A549 (cell line): ENCODE measurements around the gene EEFSEC. TPM values are rescaled to one million over a fixed set of nuclear protein-coding genes. Genes with fewer than 3 reads are reported as not detected.

Source experiments
- ATAC-seq, 2 experiments: fragments of 200-7000 bp in 1 of 2; fragments of >200 bp in 1 of 2; cut with Nextera tagmentation in 1 of 2; cut with Tn5 transposase in 1 of 2; 3 replicates each; pipeline versions ENCODE4 v1.8.0 to v1.9.1; 2018 to 2020; ENCODE audit warnings: mild to moderate bottlenecking in 1 of 2, moderate library complexity in 1 of 2
- CTCF ChIA-PET: fragments of 300-600 bp; sonication (Branson Sonifier 250); formaldehyde crosslinking; extraction: SDS; loops from one replicate; lab custom pipeline; 2021; ENCODE audit warnings: antibody characterized with exemption, inconsistent platforms; lab: Yijun Ruan, JAX
- POLR2A ChIA-PET: fragments of 350-600 bp; formaldehyde crosslinking; extraction: SDS; loops from one replicate; lab custom pipeline; 2021; ENCODE audit warnings: antibody characterized with exemption, inconsistent platforms; lab: Yijun Ruan, JAX
- DNase-seq, 2 experiments: peaks; one replicate each; pipeline versions ENCODE4 v3.0.0 to v3.0.0-alpha.2; 2011 to 2016; ENCODE audit warnings: low read depth in 1 of 2, low spot score in 1 of 2
- FAIRE-seq: peaks from 2 replicates; lab custom pipeline; 2011; peaks lifted over from hg19 to GRCh38; lab: Jason Lieb, UNC
- H3K27ac ChIP-seq, 2 experiments: fragments of >200 bp; sonication (Bioruptor Twin); formaldehyde crosslinking; 3 replicates each; pipeline ENCODE4 v1.5.1; 2016 to 2017
- H3K4me1 ChIP-seq: fragments of >200 bp; sonication (Bioruptor Twin); formaldehyde crosslinking; 3 replicates; pipeline ENCODE4 v1.6.1; 2016
- H3K4me2 ChIP-seq: fragments of >200 bp; sonication (Bioruptor Twin); formaldehyde crosslinking; 3 replicates; pipeline ENCODE4 v1.6.1; 2016
- H3K4me3 ChIP-seq: fragments of >200 bp; sonication (Bioruptor Twin); formaldehyde crosslinking; 3 replicates; pipeline ENCODE4 v1.5.1; 2016
- H3K9me3 ChIP-seq: fragments of >200 bp; sonication (Bioruptor Twin); formaldehyde crosslinking; 3 replicates; pipeline ENCODE4 v1.6.1; 2016
- CEBPB ChIP-seq, 2 experiments: fragments of >200 bp in 1 of 2; sonication (Bioruptor Twin) in 1 of 2; formaldehyde crosslinking in 1 of 2; IDR thresholded peaks; 2 replicates each; pipeline ENCODE4 v1.6.1; 2012 to 2016
- ESRRA ChIP-seq: fragments of 150-350 bp; IDR thresholded peaks from 2 replicates; pipeline ENCODE4 v1.6.1; 2014; ENCODE audit warnings: mild to moderate bottlenecking, low read length, borderline replicate concordance
- FOSL2 ChIP-seq, 2 experiments: fragments of 450-650 bp in 1 of 2; fragments of >200 bp in 1 of 2; sonication (Bioruptor Twin) in 1 of 2; formaldehyde crosslinking; IDR thresholded peaks; 2 replicates each; pipeline versions ENCODE4 v1.5.0 to v1.6.1; 2016 to 2020; ENCODE audit warnings: mild to moderate bottlenecking in 1 of 2, moderate library complexity in 1 of 2
- GATA3 ChIP-seq: IDR thresholded peaks from 2 replicates; pipeline ENCODE4 v1.6.1; 2012; ENCODE audit warnings: borderline replicate concordance
- HOXB5 ChIP-seq: fragments of 250-450 bp; sonication (Bioruptor Pico); IDR thresholded peaks from 2 replicates; pipeline ENCODE4 v1.5.0; 2020; ENCODE audit warnings: mild to moderate bottlenecking, moderate library complexity
- JUNB ChIP-seq: fragments of >200 bp; sonication (Bioruptor Twin); formaldehyde crosslinking; IDR thresholded peaks from 2 replicates; pipeline ENCODE4 v1.6.1; 2016
- KDM5A ChIP-seq: fragments of 200-600 bp; sonication (generic); IDR thresholded peaks from 2 replicates; pipeline ENCODE4 v1.6.1; 2016; ENCODE audit warnings: antibody characterized with exemption, mild to moderate bottlenecking
- MYC ChIP-seq: IDR thresholded peaks from 2 replicates; pipeline ENCODE4 v1.6.1; 2012; ENCODE audit warnings: mild to moderate bottlenecking, inconsistent platforms, low read length, improper control_type of control experiment, borderline replicate concordance
- PHF8 ChIP-seq: fragments of 200-600 bp; sonication (generic); IDR thresholded peaks from 2 replicates; pipeline ENCODE4 v1.6.1; 2016; ENCODE audit warnings: low read depth, mild to moderate bottlenecking, antibody characterized with exemption, moderate library complexity, borderline replicate concordance
- POLR2AphosphoS2 ChIP-seq: conservative IDR thresholded peaks from 2 replicates; pipeline ENCODE4 v1.6.1; 2012; ENCODE audit warnings: low read length, improper control_type of control experiment, inconsistent platforms
- RARB ChIP-seq: fragments of 250-450 bp; sonication (Bioruptor Pico); IDR thresholded peaks from 2 replicates; pipeline ENCODE4 v1.8.0; 2021; ENCODE audit warnings: mild to moderate bottlenecking, moderate library complexity
- RFX5 ChIP-seq: fragments of 450-650 bp; IDR thresholded peaks from 2 replicates; pipeline ENCODE4 v1.7.1; 2014; ENCODE audit warnings: antibody characterized with exemption, mild to moderate bottlenecking, moderate library complexity
- ZNF302 ChIP-seq: fragments of 250-450 bp; sonication (Bioruptor Pico); IDR thresholded peaks from 2 replicates; pipeline ENCODE4 v1.9.0; 2021; ENCODE audit warnings: inconsistent platforms, mild to moderate bottlenecking, moderate library complexity
- WGBS: methylation state at CpG from one replicate; pipeline ENCODE4 v1.1.6; 2017; ENCODE audit errors: missing lambda C conversion rate; 5-methylcytosine and 5-hydroxymethylcytosine counted together
- polyA plus RNA-seq, 4 experiments: library from polyadenylated mRNA; depleted of rRNA in 3 of 4; stranded (reverse); fragments of >200 nt; fragmentation: RNase III in 1 of 4; extraction: RNeasy Plus Mini Kit Qiagen cat#74134 plus additional on column Dnase treatment in 1 of 4; gene quantifications; 2 replicates in 3 of 4; 3 replicates in 1 of 4; pipeline ENCODE4 v1.2.3, GENCODE V29; 2011 to 2017
- TF ChIP-seq, protein P1 (sequence below): fragments of 250-450 bp; sonication (Bioruptor Pico); IDR thresholded peaks from 2 replicates; pipeline ENCODE4 v1.5.0; 2021; ENCODE audit warnings: mild to moderate bottlenecking, moderate library complexity, borderline replicate concordance
- TF ChIP-seq, protein P2 (sequence below): fragments of 450-650 bp; IDR thresholded peaks from 2 replicates; pipeline ENCODE4 v1.6.1; 2014; ENCODE audit warnings: antibody characterized with exemption
- TF ChIP-seq, protein P3 (sequence below): fragments of >200 bp; sonication (Bioruptor Twin); formaldehyde crosslinking; IDR thresholded peaks from 3 replicates; pipeline ENCODE4 v1.6.1; 2016

The EEFSEC gene
- polyA plus RNA-seq, 2 of the 4 experiments (the other 2 are of a cell fraction), result 6.9 to 7.3 TPM

DNA sequence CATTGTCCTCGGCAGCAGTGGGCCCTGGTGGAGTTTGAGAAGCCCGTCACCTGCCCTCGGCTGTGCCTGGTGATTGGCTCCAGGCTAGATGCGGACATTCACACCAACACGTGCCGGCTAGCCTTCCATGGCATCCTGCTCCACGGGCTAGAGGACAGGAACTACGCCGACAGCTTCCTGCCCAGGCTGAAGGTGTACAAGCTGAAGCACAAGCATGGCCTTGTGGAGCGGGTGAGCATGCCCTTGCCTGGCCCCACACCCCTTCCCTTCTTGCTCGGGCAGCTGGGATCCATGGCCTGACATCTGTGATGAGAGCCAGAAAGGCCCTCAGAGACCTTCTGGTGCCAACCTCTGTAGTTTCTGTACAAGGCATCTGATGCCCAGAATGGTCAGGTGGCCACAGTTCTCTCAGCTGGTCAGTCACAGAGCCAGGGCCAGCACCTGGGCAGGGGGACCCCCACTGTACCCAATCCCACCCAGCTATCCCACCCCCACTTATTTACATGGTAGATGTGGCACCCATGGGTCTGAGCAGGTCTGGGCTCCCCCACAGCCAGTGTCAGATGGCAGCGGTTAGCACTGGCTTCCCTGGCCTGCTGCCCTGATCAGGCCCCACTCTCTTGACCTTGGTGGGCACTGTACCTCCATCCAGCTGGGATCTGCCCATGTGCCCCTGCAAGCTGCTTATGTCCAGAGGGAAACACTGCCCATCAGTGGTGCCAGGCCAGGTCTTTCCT, 188.5 kb downstream of the EEFSEC start:
- ATAC-seq (no peak), FAIRE-seq (no peak), DNase-seq (no peak)
- Histone ChIP-seq H3K4me3 (no peak overlapping the region), H3K27ac (no peak overlapping the region), H3K4me2 (no peak overlapping the region), H3K4me1 (peaks cover 12% of the 10 kb centered on the region), H3K9me3 (no peaks in the 10 kb centered on the region)
- 100% methylated on average over 1 of the region's 12 CpGs for WGBS
- CTCF ChIA-PET, result no interaction called here
- TF ChIP-seq POLR2AphosphoS2, result no peak
- no peak for TF ChIP-seq RARB (CRISPR knock-in tag)
- TF ChIP-seq RFX5, result no peak
- TF ChIP-seq, protein P1, sequence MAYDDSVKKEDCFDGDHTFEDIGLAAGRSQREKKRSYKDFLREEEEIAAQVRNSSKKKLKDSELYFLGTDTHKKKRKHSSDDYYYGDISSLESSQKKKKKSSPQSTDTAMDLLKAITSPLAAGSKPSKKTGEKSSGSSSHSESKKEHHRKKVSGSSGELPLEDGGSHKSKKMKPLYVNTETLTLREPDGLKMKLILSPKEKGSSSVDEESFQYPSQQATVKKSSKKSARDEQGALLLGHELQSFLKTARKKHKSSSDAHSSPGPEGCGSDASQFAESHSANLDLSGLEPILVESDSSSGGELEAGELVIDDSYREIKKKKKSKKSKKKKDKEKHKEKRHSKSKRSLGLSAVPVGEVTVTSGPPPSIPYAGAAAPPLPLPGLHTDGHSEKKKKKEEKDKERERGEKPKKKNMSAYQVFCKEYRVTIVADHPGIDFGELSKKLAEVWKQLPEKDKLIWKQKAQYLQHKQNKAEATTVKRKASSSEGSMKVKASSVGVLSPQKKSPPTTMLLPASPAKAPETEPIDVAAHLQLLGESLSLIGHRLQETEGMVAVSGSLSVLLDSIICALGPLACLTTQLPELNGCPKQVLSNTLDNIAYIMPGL (CRISPR knock-in tag), result no peak
- TF ChIP-seq PHF8, result no peak
- TF ChIP-seq HOXB5 (CRISPR knock-in tag), result no peak
- TF ChIP-seq, protein P2, sequence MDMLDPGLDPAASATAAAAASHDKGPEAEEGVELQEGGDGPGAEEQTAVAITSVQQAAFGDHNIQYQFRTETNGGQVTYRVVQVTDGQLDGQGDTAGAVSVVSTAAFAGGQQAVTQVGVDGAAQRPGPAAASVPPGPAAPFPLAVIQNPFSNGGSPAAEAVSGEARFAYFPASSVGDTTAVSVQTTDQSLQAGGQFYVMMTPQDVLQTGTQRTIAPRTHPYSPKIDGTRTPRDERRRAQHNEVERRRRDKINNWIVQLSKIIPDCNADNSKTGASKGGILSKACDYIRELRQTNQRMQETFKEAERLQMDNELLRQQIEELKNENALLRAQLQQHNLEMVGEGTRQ, result no peak
- TF ChIP-seq, protein P3, sequence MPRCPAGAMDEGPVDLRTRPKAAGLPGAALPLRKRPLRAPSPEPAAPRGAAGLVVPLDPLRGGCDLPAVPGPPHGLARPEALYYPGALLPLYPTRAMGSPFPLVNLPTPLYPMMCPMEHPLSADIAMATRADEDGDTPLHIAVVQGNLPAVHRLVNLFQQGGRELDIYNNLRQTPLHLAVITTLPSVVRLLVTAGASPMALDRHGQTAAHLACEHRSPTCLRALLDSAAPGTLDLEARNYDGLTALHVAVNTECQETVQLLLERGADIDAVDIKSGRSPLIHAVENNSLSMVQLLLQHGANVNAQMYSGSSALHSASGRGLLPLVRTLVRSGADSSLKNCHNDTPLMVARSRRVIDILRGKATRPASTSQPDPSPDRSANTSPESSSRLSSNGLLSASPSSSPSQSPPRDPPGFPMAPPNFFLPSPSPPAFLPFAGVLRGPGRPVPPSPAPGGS, result no peak
- POLR2A ChIA-PET, result no interaction called here

DNA sequence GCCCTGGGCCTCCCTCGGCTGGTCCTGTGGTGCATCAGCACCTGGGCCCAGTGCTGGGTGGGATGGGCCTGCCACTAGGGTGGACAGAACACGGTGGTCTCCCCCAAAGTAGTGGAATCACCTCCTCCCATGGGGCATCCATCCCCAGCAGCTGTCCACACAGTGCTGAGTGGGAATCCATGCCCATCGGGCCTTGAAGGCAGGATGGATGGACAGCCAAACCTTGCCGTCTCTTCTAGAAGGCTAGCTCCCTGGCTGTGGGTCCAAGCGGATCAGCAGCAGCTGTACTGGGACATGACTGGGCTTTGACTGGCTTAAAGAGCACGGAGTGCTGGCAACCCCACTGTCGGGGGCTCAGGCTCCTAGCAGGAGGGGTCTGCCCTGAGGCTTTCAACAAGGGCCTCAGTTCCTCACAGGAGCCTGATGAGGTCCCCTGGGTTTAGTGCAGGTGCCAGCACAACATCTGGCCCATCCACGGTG, 189.5 kb downstream of the EEFSEC start:
- ATAC-seq, result no peak
- no peaks in the 10 kb centered on the region for H3K9me3 ChIP-seq
- POLR2A ChIA-PET, result no interaction called here
- H3K4me1 ChIP-seq, result peaks cover 12% of the 10 kb centered on the region
- no peak overlapping the region; the same call in 2 of the 3 replicates for H3K4me2 ChIP-seq
- H3K4me3 ChIP-seq, result no peak overlapping the region
- no peak for DNase-seq
- WGBS, result 88% methylated on average over 8 of the region's 8 CpGs
- TF ChIP-seq CEBPB (IDR thresholded peaks at IDR 0.05) (no peak), KDM5A (no peak)
- no peak for FAIRE-seq
- H3K27ac ChIP-seq, result peak overlapping the region in 1 of 2 experiments; percentile 75; a peak in 2 of 6 replicates
- CTCF ChIA-PET, result no interaction called here

DNA sequence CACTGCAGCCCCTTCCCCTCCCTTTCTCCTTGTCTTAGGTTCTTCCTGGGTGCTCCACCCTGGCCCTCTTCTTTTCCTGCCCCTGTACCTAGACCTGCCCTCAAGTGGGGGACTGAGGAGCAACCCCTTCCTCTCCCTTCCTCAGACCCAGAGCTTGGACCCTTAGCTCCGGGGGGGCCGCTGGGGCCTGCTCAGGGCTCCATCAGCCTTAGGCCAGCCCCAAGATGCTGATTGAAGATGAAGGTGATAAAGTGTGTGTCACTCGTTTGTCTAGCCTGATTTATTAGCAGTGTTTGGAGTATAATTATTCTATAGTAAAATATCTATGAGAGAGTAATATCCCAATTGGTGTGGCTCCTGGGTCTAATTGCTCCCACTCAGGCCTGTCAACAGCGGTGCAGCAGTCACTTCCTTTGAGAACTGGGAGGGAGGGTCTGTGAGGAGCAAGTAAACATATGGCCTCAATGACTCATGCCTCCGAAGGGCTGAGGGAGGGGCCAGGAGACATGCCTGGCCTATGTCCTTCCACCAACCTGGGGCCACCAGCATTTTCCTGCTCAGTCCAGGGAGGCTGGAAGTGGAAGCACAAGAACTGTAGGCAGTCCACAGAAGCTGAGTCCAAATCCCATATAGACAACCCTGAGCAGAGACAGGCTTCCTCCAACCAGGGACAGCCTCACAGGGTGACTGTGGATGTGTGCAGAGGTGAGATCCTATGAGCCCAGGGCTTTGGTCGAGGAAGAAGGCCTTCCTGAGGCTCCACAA, 190.2 kb downstream of the EEFSEC start:
- no peaks in the 10 kb centered on the region for H3K9me3 ChIP-seq
- no peak overlapping the region for H3K4me3 ChIP-seq
- peaks cover 12% of the 10 kb centered on the region for H3K4me1 ChIP-seq
- H3K27ac ChIP-seq, result peak overlapping the region; percentile 11 to 75; a peak in 4 of 6 replicates
- 41% methylated on average over 5 of the region's 6 CpGs for WGBS
- TF ChIP-seq FOSL2 (IDR thresholded peaks at IDR 0.05) (no peak), FOSL2 (CRISPR knock-in tag; IDR thresholded peaks at IDR 0.05) (peak; percentile 35; the same call in 1 of the 2 replicates), ESRRA (no peak), GATA3 (no peak), MYC (no peak), ZNF302 (CRISPR knock-in tag) (no peak), JUNB (no peak)
- CTCF ChIA-PET, result no interaction called here
- ATAC-seq (peak in 1 of 2 experiments; percentile 83; a peak in 4 of 6 replicates), DNase-seq (peak; percentile 20 to 49), FAIRE-seq (no peak)
- POLR2A ChIA-PET, result no interaction called here
- peak overlapping the region; percentile 42; the same call in 2 of the 3 replicates for H3K4me2 ChIP-seq
